Osteocyte (in vitro differentiated cells): ENCODE data around the gene CFTR. TPM values are rescaled to one million over a fixed set of nuclear protein-coding genes. Genes with fewer than 3 reads are reported as not detected.

Source experiments
- DNase-seq: peaks from one replicate; pipeline ENCODE4 v3.0.0; 2021; ENCODE audit warnings: mixed read lengths; ENCODE audit not compliant: unreplicated experiment; ENCODE audit errors: extremely low spot score
- H3K27ac Mint-ChIP-seq: one replicate; pipeline ENCODE4 v1.8.0; 2021; ENCODE audit warnings: mild to moderate bottlenecking, mixed read lengths; ENCODE audit not compliant: unreplicated experiment
- H3K27me3 Mint-ChIP-seq: one replicate; pipeline ENCODE4 v1.8.0; 2021; ENCODE audit warnings: mixed read lengths; ENCODE audit not compliant: unreplicated experiment
- H3K36me3 Mint-ChIP-seq: one replicate; pipeline ENCODE4 v1.8.0; 2021; ENCODE audit warnings: mixed read lengths; ENCODE audit not compliant: unreplicated experiment
- H3K4me1 Mint-ChIP-seq: one replicate; pipeline ENCODE4 v1.8.0; 2021; ENCODE audit warnings: mixed read lengths; ENCODE audit not compliant: unreplicated experiment
- H3K4me3 Mint-ChIP-seq: one replicate; pipeline ENCODE4 v1.8.0; 2021; ENCODE audit warnings: mild to moderate bottlenecking, moderate library complexity, mixed read lengths; ENCODE audit not compliant: unreplicated experiment
- H3K9me3 Mint-ChIP-seq: one replicate; pipeline ENCODE4 v1.8.0; 2021; ENCODE audit warnings: mixed read lengths; ENCODE audit not compliant: unreplicated experiment
- total RNA-seq: library from RNA; stranded (reverse); gene quantifications from 2 replicates; pipeline ENCODE4 v1.2.1, GENCODE V29; 2021
- TF ChIP-seq, protein P1 (sequence below): fragments of 200-600 bp; sonication (generic); IDR thresholded peaks from 2 replicates; pipeline ENCODE4 v1.5.0; 2021; ENCODE audit warnings: antibody characterized with exemption, mild to moderate bottlenecking, moderate library complexity

Gene CFTR
- total RNA-seq, 1 donor from 2014 or later, result not detected

DNA sequence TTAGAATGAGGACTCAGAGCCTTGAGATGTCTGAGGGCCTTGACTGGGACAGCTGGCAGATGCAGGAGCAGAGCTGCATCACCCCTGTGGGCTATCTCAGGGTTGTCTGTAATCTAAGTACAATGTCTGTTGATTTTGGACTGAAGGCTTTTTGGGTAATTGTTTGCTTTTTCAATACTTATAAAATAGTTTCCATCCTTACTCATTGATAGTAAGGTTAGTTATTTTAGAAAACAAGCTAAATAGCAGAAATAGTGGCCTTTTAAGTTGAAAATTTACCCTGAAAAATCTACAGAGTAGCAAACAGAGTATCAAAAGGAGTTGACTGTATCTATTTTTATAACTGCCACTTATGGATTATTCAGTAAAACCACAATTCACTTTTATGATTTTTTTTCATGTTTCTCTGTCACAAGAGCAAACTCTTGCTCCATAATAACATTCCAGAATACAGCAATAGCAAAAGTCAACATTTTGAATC, 179.7 kb downstream of the CFTR start:
- H3K4me3 Mint-ChIP-seq, result no peak overlapping the region
- TF ChIP-seq, protein P1, sequence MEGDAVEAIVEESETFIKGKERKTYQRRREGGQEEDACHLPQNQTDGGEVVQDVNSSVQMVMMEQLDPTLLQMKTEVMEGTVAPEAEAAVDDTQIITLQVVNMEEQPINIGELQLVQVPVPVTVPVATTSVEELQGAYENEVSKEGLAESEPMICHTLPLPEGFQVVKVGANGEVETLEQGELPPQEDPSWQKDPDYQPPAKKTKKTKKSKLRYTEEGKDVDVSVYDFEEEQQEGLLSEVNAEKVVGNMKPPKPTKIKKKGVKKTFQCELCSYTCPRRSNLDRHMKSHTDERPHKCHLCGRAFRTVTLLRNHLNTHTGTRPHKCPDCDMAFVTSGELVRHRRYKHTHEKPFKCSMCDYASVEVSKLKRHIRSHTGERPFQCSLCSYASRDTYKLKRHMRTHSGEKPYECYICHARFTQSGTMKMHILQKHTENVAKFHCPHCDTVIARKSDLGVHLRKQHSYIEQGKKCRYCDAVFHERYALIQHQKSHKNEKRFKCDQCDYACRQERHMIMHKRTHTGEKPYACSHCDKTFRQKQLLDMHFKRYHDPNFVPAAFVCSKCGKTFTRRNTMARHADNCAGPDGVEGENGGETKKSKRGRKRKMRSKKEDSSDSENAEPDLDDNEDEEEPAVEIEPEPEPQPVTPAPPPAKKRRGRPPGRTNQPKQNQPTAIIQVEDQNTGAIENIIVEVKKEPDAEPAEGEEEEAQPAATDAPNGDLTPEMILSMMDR, result no peak
- no peaks in the 10 kb centered on the region for H3K36me3 Mint-ChIP-seq
- no peaks in the 10 kb centered on the region for H3K27me3 Mint-ChIP-seq
- no peak for DNase-seq
- no peaks in the 10 kb centered on the region for H3K9me3 Mint-ChIP-seq
- peak overlapping the region; percentile 39 for H3K27ac Mint-ChIP-seq
- peaks cover 7% of the 10 kb centered on the region for H3K4me1 Mint-ChIP-seq

DNA sequence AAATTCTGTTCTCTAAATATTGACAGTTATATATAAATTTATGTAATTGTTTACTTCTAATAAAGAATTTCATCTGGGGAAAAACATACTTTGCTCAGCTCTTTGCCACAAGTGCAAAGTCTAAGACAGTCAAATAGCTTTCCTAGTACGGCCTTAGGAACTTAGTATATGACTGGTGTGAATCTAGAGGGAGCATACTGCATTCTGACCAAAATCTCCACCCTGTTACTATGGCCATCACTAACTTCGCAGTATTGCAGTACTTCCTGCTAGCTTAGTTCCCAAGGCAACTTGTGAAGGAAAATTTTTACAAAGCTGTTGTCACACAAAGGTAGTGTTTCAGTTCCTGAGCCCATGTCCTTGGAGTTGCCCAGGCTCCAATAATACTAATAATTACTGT, 181.5 kb downstream of the CFTR start:
- TF ChIP-seq, protein P1, result no peak
- Mint-ChIP-seq H3K36me3 (no peaks in the 10 kb centered on the region), H3K27me3 (no peaks in the 10 kb centered on the region), H3K27ac (no peak overlapping the region), H3K4me1 (peaks cover 7% of the 10 kb centered on the region), H3K9me3 (no peaks in the 10 kb centered on the region), H3K4me3 (no peak overlapping the region)
- no peak for DNase-seq

DNA sequence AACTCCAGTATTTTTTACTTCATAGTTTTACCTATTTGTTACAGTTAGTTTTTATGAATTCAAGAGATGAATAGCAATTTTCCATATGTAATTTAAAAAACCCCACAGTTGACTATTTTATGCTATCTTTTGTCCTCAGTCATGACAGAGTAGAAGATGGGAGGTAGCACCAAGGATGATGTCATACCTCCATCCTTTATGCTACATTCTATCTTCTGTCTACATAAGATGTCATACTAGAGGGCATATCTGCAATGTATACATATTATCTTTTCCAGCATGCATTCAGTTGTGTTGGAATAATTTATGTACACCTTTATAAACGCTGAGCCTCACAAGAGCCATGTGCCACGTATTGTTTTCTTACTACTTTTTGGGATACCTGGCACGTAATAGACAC, 184.2 kb downstream of the CFTR start:
- Mint-ChIP-seq H3K4me3 (no peak overlapping the region), H3K36me3 (no peaks in the 10 kb centered on the region), H3K9me3 (no peaks in the 10 kb centered on the region), H3K4me1 (peaks cover 14% of the 10 kb centered on the region), H3K27ac (no peak overlapping the region), H3K27me3 (no peaks in the 10 kb centered on the region)
- TF ChIP-seq, protein P1, result no peak
- no peak for DNase-seq

DNA sequence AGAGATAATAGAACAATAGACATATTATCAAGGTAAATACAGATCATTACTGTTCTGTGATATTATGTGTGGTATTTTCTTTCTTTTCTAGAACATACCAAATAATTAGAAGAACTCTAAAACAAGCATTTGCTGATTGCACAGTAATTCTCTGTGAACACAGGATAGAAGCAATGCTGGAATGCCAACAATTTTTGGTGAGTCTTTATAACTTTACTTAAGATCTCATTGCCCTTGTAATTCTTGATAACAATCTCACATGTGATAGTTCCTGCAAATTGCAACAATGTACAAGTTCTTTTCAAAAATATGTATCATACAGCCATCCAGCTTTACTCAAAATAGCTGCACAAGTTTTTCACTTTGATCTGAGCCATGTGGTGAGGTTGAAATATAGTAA, 185.5 kb downstream of the CFTR start:
- Mint-ChIP-seq H3K27ac (no peak overlapping the region), H3K4me1 (peaks cover 7% of the 10 kb centered on the region), H3K27me3 (no peaks in the 10 kb centered on the region)

DNA sequence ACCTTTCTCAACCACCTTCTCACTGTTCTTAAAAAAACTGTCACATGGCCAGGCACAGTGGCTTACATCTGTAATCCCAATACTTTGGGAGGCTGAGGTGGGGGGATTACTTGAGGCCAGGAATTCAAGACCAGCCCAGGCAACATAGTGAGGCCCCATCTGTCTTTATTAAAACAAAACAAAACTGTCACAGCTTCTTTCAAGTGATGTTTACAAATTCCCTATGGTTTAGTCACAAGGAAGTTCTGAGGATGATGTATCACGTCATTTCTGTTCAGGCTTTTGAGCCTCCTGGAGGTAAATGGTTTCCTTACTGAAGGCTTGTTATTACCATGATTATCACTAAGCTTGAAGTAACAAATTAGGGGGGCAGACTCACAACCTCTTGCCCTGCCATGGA, 186.2 kb downstream of the CFTR start:
- no peak for DNase-seq
- H3K4me1 Mint-ChIP-seq, result peaks cover 7% of the 10 kb centered on the region
- TF ChIP-seq, protein P1, result no peak
- H3K4me3 Mint-ChIP-seq, result no peak overlapping the region
- no peaks in the 10 kb centered on the region for H3K36me3 Mint-ChIP-seq
- no peak overlapping the region for H3K27ac Mint-ChIP-seq
- no peaks in the 10 kb centered on the region for H3K27me3 Mint-ChIP-seq
- H3K9me3 Mint-ChIP-seq, result no peaks in the 10 kb centered on the region

More for the DNA sequence above, 185.5 kb downstream of the CFTR start:
- TF ChIP-seq, protein P1, result no peak
- Mint-ChIP-seq H3K4me3 (no peak overlapping the region), H3K9me3 (no peaks in the 10 kb centered on the region), H3K36me3 (no peaks in the 10 kb centered on the region)
- DNase-seq, result no peak
